Common myeloid progenitor, CD34-positive (primary cell): ENCODE data around the gene TOX3.

ENCODE experiments used
- CTCF ChIA-PET: fragments of 350-600 bp; sonication (Branson Sonifier 250); formaldehyde crosslinking; loops from one replicate; lab custom pipeline; 2021; ENCODE audit warnings: antibody characterized with exemption; lab: Charles Lee
- POLR2A ChIA-PET: fragments of 350-600 bp; sonication (Branson Sonifier 250); formaldehyde crosslinking; loops from one replicate; lab custom pipeline; 2021; ENCODE audit warnings: antibody characterized with exemption; lab: Charles Lee
- DNase-seq, 3 donors: peaks; one replicate each; pipeline versions ENCODE4 v3.0.0 to v3.0.0-alpha.2; 2013
- H3K27ac ChIP-seq, 2 experiments: 1 replicate in 1 of 2; 2 replicates in 1 of 2; pipeline ENCODE4 v1.7.0; 2013; ENCODE audit warnings: inconsistent platforms in 2 of 2, low read length in 2 of 2, mild to moderate bottlenecking in 2 of 2, low read depth in 1 of 2, moderate library complexity in 1 of 2; ENCODE audit not compliant: severe bottlenecking in 2 of 2, insufficient read depth in 1 of 2, poor library complexity in 1 of 2
- H3K27me3 ChIP-seq, 5 experiments: replicated peaks in 2 of 5; 1 replicate in 3 of 5; 2 replicates in 2 of 5; pipeline versions ENCODE4 v1.6.1 to v1.7.0; 2013; ENCODE audit warnings: low read length in 4 of 5, mild to moderate bottlenecking in 2 of 5, moderate library complexity in 2 of 5, inconsistent platforms in 1 of 5; ENCODE audit not compliant: insufficient read depth in 5 of 5, control insufficient read depth in 4 of 5
- H3K36me3 ChIP-seq, 4 experiments: 1 replicate in 2 of 4; 2 replicates in 2 of 4; pipeline versions ENCODE4 v1.6.1 to v1.7.0; 2013; ENCODE audit warnings: low read length in 3 of 4, control low read depth in 1 of 4, mild to moderate bottlenecking in 1 of 4; ENCODE audit not compliant: control insufficient read depth in 4 of 4, insufficient read depth in 4 of 4
- H3K4me1 ChIP-seq, 4 experiments: 1 replicate in 3 of 4; 2 replicates in 1 of 4; pipeline versions ENCODE4 v1.6.1 to v1.7.1; 2013; ENCODE audit warnings: low read length in 3 of 4, mild to moderate bottlenecking in 3 of 4, control low read depth in 1 of 4, inconsistent platforms in 1 of 4, moderate library complexity in 1 of 4; ENCODE audit not compliant: control insufficient read depth in 4 of 4, insufficient read depth in 4 of 4; ENCODE audit errors: control extremely low read depth in 1 of 4
- H3K4me3 ChIP-seq, 7 experiments: 1 replicate in 4 of 7; 2 replicates in 3 of 7; pipeline versions ENCODE4 v1.5.1 to v1.7.0; 2013; ENCODE audit warnings: mild to moderate bottlenecking in 7 of 7, low read length in 6 of 7, moderate library complexity in 6 of 7, inconsistent platforms in 2 of 7, low read depth in 2 of 7, control low read depth in 1 of 7; ENCODE audit not compliant: insufficient read depth in 4 of 7, control insufficient read depth in 1 of 7; ENCODE audit errors: extremely low read depth in 1 of 7
- H3K9me3 ChIP-seq, 5 experiments: 1 replicate in 4 of 5; 2 replicates in 1 of 5; pipeline versions ENCODE4 v1.6.1 to v1.7.1; 2013; ENCODE audit warnings: low read length in 4 of 5, mild to moderate bottlenecking in 2 of 5, inconsistent platforms in 1 of 5, low read depth in 1 of 5, moderate library complexity in 1 of 5; ENCODE audit not compliant: control insufficient read depth in 4 of 5, insufficient read depth in 2 of 5; ENCODE audit errors: control extremely low read depth in 1 of 5
- WGBS: methylation state at CpG from one replicate; pipeline ENCODE4 v1.1.5; 2013; ENCODE audit not compliant: insufficient coverage; 5-methylcytosine and 5-hydroxymethylcytosine counted together

TOX3 gene

GRCh38 chr16:52499060-52499440 is 47.9 kb downstream of the TOX3 start:
- H3K36me3 ChIP-seq = no peaks in the 10 kb centered on the region

GRCh38 chr16:52498328-52499059 is 48.4 kb downstream of the TOX3 start:
- WGBS = 3% methylated on average over 13 of the region's 16 CpGs
- CTCF ChIA-PET = no interaction called here
- no peaks in the 10 kb centered on the region for H3K9me3 ChIP-seq
- H3K4me1 ChIP-seq = no peaks in the 10 kb centered on the region
- no peak overlapping the region for H3K27ac ChIP-seq
- DNase-seq = no peak
- H3K36me3 ChIP-seq = no peaks in the 10 kb centered on the region
- H3K27me3 ChIP-seq = no peaks in the 10 kb centered on the region
- H3K4me3 ChIP-seq = no peak overlapping the region
- POLR2A ChIA-PET = no interaction called here

More at GRCh38 chr16:52499060-52499440, 47.9 kb downstream of the TOX3 start:
- H3K4me1 ChIP-seq = no peaks in the 10 kb centered on the region
- CTCF ChIA-PET = no interaction called here
- no peaks in the 10 kb centered on the region for H3K9me3 ChIP-seq
- no peaks in the 10 kb centered on the region for H3K27me3 ChIP-seq
- no peak overlapping the region for H3K4me3 ChIP-seq
- DNase-seq = no peak
- WGBS = 50% methylated on average over 2 of the region's 5 CpGs
- POLR2A ChIA-PET = no interaction called here
- no peak overlapping the region for H3K27ac ChIP-seq

- ChIA-PET POLR2A (no interaction called here), CTCF (no interaction called here)
- Histone ChIP-seq H3K36me3 (no peaks in the 10 kb centered on the region), H3K4me3 (no peak overlapping the region), H3K27me3 (no peaks in the 10 kb centered on the region), H3K27ac (no peak overlapping the region), H3K4me1 (no peaks in the 10 kb centered on the region), H3K9me3 (no peaks in the 10 kb centered on the region)
- no peak for DNase-seq
- WGBS = 100% methylated on average over 1 of the region's 1 CpG
These were observed 49.7 kb downstream of the TOX3 start for GRCh38 chr16:52497067-52497816.

- H3K27me3 ChIP-seq = no peaks in the 10 kb centered on the region
- H3K36me3 ChIP-seq = no peaks in the 10 kb centered on the region
- POLR2A ChIA-PET = no interaction called here
- WGBS = 85% methylated on average over 2 of the region's 6 CpGs
- H3K27ac ChIP-seq = no peak overlapping the region
- H3K4me1 ChIP-seq = no peaks in the 10 kb centered on the region
- H3K4me3 ChIP-seq = no peak overlapping the region
- H3K9me3 ChIP-seq = no peaks in the 10 kb centered on the region
- CTCF ChIA-PET = no interaction called here
- no peak for DNase-seq
These were observed 50.7 kb downstream of the TOX3 start for GRCh38 chr16:52496051-52496876.

- H3K27me3 ChIP-seq = no peaks in the 10 kb centered on the region
- WGBS = 100% methylated on average over 1 of the region's 3 CpGs
- no peak overlapping the region for H3K4me3 ChIP-seq
- ChIA-PET CTCF (no interaction called here), POLR2A (no interaction called here)
- no peaks in the 10 kb centered on the region for H3K9me3 ChIP-seq
- H3K27ac ChIP-seq = no peak overlapping the region
- no peaks in the 10 kb centered on the region for H3K4me1 ChIP-seq
- H3K36me3 ChIP-seq = no peaks in the 10 kb centered on the region
- no peak for DNase-seq
These were observed 52.3 kb downstream of the TOX3 start for GRCh38 chr16:52494621-52495020.

GRCh38 chr16:52494145-52494544 is 52.8 kb downstream of the TOX3 start:
- ChIA-PET CTCF (no interaction called here), POLR2A (no interaction called here)
- no peak for DNase-seq

More at GRCh38 chr16:52494145-52494544, 52.8 kb downstream of the TOX3 start:
- Histone ChIP-seq H3K4me1 (no peaks in the 10 kb centered on the region), H3K36me3 (no peaks in the 10 kb centered on the region), H3K27ac (no peak overlapping the region), H3K27me3 (no peaks in the 10 kb centered on the region), H3K9me3 (no peaks in the 10 kb centered on the region), H3K4me3 (no peak overlapping the region)
- 100% methylated on average over 1 of the region's 4 CpGs for WGBS
